OCI-LY1 (cell line): ENCODE measurements around the gene SCAMP5.

Source experiments
- H2AFZ ChIP-seq: fragments of 200-600 bp; sonication (generic), shearing (Covaris generic); 2 replicates; pipeline ENCODE4 v1.6.0; 2014; ENCODE audit warnings: antibody characterized with exemption, mild to moderate bottlenecking, low read length
- H3F3A ChIP-seq: fragments of 200-600 bp; sonication (generic), shearing (Covaris generic); 2 replicates; pipeline ENCODE4 v1.6.0; 2014; ENCODE audit warnings: mild to moderate bottlenecking, antibody characterized with exemption, low read length, moderate library complexity; ENCODE audit not compliant: insufficient read depth
- H3K27ac ChIP-seq: fragments of 200-600 bp; sonication (generic); 2 replicates; pipeline ENCODE4 v1.5.1; 2014; ENCODE audit warnings: low read length, mixed run types, mild to moderate bottlenecking, low read depth; ENCODE audit not compliant: poor library complexity, severe bottlenecking
- H3K27me3 ChIP-seq: fragments of 200-600 bp; sonication (generic); 2 replicates; pipeline ENCODE4 v1.6.0; 2014; ENCODE audit warnings: antibody characterized with exemption, mild to moderate bottlenecking, low read length, moderate library complexity; ENCODE audit not compliant: insufficient read depth
- H3K36me3 ChIP-seq: fragments of 200-600 bp; sonication (generic); 2 replicates; pipeline ENCODE4 v1.6.1; 2014; ENCODE audit warnings: mild to moderate bottlenecking, antibody characterized with exemption, low read length, moderate library complexity, mixed read lengths; ENCODE audit not compliant: insufficient read depth
- H3K4me1 ChIP-seq: fragments of 200-600 bp; sonication (generic); 2 replicates; pipeline ENCODE4 v1.5.1; 2014; ENCODE audit warnings: mild to moderate bottlenecking, low read length, moderate library complexity; ENCODE audit not compliant: insufficient read depth, severe bottlenecking
- H3K4me2 ChIP-seq: fragments of 200-600 bp; sonication (generic), shearing (Covaris generic); 2 replicates; pipeline ENCODE4 v1.6.1; 2014; ENCODE audit warnings: low read length
- H3K4me3 ChIP-seq: fragments of 200-600 bp; sonication (generic); 2 replicates; pipeline ENCODE4 v1.5.1; 2014; ENCODE audit warnings: low read length, low read depth, mild to moderate bottlenecking, mixed read lengths; ENCODE audit not compliant: poor library complexity, severe bottlenecking
- H3K79me2 ChIP-seq: fragments of 200-600 bp; shearing (Covaris generic); 2 replicates; pipeline ENCODE4 v1.6.1; 2016; ENCODE audit warnings: mixed run types, low read length, mixed read lengths; ENCODE audit not compliant: insufficient read depth
- H3K9ac ChIP-seq: fragments of 200-600 bp; sonication (generic), shearing (Covaris generic); 2 replicates; pipeline ENCODE4 v1.6.1; 2014; ENCODE audit warnings: mild to moderate bottlenecking, low read length, mixed read lengths
- H3K9me2 ChIP-seq: fragments of 200-600 bp; sonication (generic), shearing (Covaris generic); 2 replicates; pipeline ENCODE4 v1.6.1; 2014; ENCODE audit warnings: low read depth, mild to moderate bottlenecking, low read length, mixed read lengths
- H3K9me3 ChIP-seq: fragments of 200-600 bp; shearing (Covaris generic); 2 replicates; pipeline ENCODE4 v1.6.1; 2014; ENCODE audit warnings: low read length, mixed read lengths
- H4K20me1 ChIP-seq: fragments of 200-600 bp; sonication (generic), shearing (Covaris generic); 2 replicates; pipeline ENCODE4 v1.6.0; 2016; ENCODE audit warnings: mild to moderate bottlenecking, low read length; ENCODE audit not compliant: insufficient read depth
- CTCF ChIP-seq: fragments of 200-600 bp; sonication (generic), shearing (Covaris generic); IDR thresholded peaks from 2 replicates; pipeline ENCODE4 v1.5.1; 2017; ENCODE audit warnings: mild to moderate bottlenecking, antibody characterized with exemption, low read length, moderate library complexity, mixed read lengths
- EZH2 ChIP-seq: fragments of 200-600 bp; sonication (generic), shearing (Covaris generic); IDR thresholded peaks from 2 replicates; pipeline ENCODE4 v1.8.0; 2017; ENCODE audit warnings: borderline replicate concordance, mixed run types, mild to moderate bottlenecking, antibody characterized with exemption, low read length, moderate library complexity, mixed read lengths

Gene SCAMP5

GRCh38 chr15:75065851-75066509 is 70.6 kb downstream of the SCAMP5 start:
- Histone ChIP-seq H3K27me3 (no peaks in the 10 kb centered on the region), H4K20me1 (no peaks in the 10 kb centered on the region), H3K27ac (no peak overlapping the region), H3K9me3 (no peaks in the 10 kb centered on the region), H3K79me2 (no peaks in the 10 kb centered on the region), H3K9ac (no peak overlapping the region), H3K9me2 (no peaks in the 10 kb centered on the region), H3K36me3 (no peaks in the 10 kb centered on the region; the same call in 1 of the 2 replicates), H3K4me1 (no peaks in the 10 kb centered on the region), H3F3A (no peaks in the 10 kb centered on the region), H3K4me2 (no peak overlapping the region), H2AFZ (no peak overlapping the region), H3K4me3 (no peak overlapping the region)
- TF ChIP-seq EZH2 (no peak), CTCF (no peak)

- H3K4me3 ChIP-seq: no peak overlapping the region
- H2AFZ ChIP-seq: no peak overlapping the region
- no peaks in the 10 kb centered on the region for H3F3A ChIP-seq
- no peaks in the 10 kb centered on the region; the same call in 1 of the 2 replicates for H3K36me3 ChIP-seq
- H3K4me2 ChIP-seq: no peak overlapping the region
- H3K4me1 ChIP-seq: no peaks in the 10 kb centered on the region
- H3K9me2 ChIP-seq: no peaks in the 10 kb centered on the region
- H3K79me2 ChIP-seq: no peaks in the 10 kb centered on the region
- TF ChIP-seq EZH2: no peak
- TF ChIP-seq CTCF: no peak
- no peaks in the 10 kb centered on the region for H3K9me3 ChIP-seq
- H3K27ac ChIP-seq: no peak overlapping the region
- no peaks in the 10 kb centered on the region for H3K27me3 ChIP-seq
- no peaks in the 10 kb centered on the region for H4K20me1 ChIP-seq
- H3K9ac ChIP-seq: no peak overlapping the region
Measured at GRCh38 chr15:75067123-75067830, 71.9 kb downstream of the SCAMP5 start.

GRCh38 chr15:75068748-75069147 is 73.4 kb downstream of the SCAMP5 start:
- Histone ChIP-seq H4K20me1 (no peaks in the 10 kb centered on the region), H3K27me3 (no peaks in the 10 kb centered on the region), H3K79me2 (no peaks in the 10 kb centered on the region), H3K9me2 (no peaks in the 10 kb centered on the region), H3K36me3 (no peaks in the 10 kb centered on the region; the same call in 1 of the 2 replicates), H3K4me2 (no peak overlapping the region), H3K9ac (no peak overlapping the region), H3K4me1 (no peaks in the 10 kb centered on the region), H3K27ac (no peak overlapping the region), H3K9me3 (no peaks in the 10 kb centered on the region), H3F3A (no peaks in the 10 kb centered on the region), H2AFZ (no peak overlapping the region), H3K4me3 (no peak overlapping the region)
- TF ChIP-seq CTCF: no peak
- TF ChIP-seq EZH2: no peak
